H1 (cell line): ENCODE measurements around the gene RTN4RL2. TPM values are rescaled to one million over a fixed set of nuclear protein-coding genes. Genes with fewer than 3 reads are reported as not detected.

Experiments used
- CTCF ChIA-PET: fragments of 300-600 bp; sonication (Branson Sonifier 250); formaldehyde crosslinking; loops from one replicate; lab custom pipeline; 2021; ENCODE audit not compliant: partially characterized antibody; lab: Charles Lee
- POLR2A ChIA-PET: fragments of 300-600 bp; sonication (Branson Sonifier 250); formaldehyde crosslinking; loops from one replicate; lab custom pipeline; 2021; ENCODE audit warnings: inconsistent platforms; ENCODE audit not compliant: partially characterized antibody; lab: Charles Lee
- DNase-seq, 2 experiments: peaks; one replicate each; pipeline versions ENCODE4 v3.0.0 to v3.0.0-alpha.2; 2010 to 2022; ENCODE audit warnings: low spot score in 2 of 2, low read depth in 1 of 2, mixed read lengths in 1 of 2
- FAIRE-seq: peaks from 2 replicates; lab custom pipeline; 2011; peaks lifted over from hg19 to GRCh38; lab: Jason Lieb, UNC
- H2AFZ ChIP-seq: 2 replicates; pipeline ENCODE4 v1.8.1; 2012; ENCODE audit warnings: low read length, inconsistent platforms
- H2AK5ac ChIP-seq: 2 replicates; pipeline ENCODE4 v1.6.1; 2013; ENCODE audit warnings: low read depth, low read length
- H2BK120ac ChIP-seq: replicated peaks from 2 replicates; pipeline ENCODE3; 2013; ENCODE audit warnings: low read depth, low read length, inconsistent platforms
- H2BK12ac ChIP-seq: 2 replicates; pipeline ENCODE4 v1.6.1; 2013; ENCODE audit warnings: low read depth, low read length
- H2BK15ac ChIP-seq: 2 replicates; pipeline ENCODE4 v1.6.1; 2013; ENCODE audit warnings: low read length
- H2BK20ac ChIP-seq: 2 replicates; pipeline ENCODE4 v1.6.1; 2013; ENCODE audit warnings: low read length
- H2BK5ac ChIP-seq: 2 replicates; pipeline ENCODE4 v1.6.1; 2013; ENCODE audit warnings: low read depth, low read length
- H3K14ac ChIP-seq: 2 replicates; pipeline ENCODE4 v1.6.1; 2013; ENCODE audit warnings: inconsistent platforms; ENCODE audit not compliant: insufficient read length
- H3K18ac ChIP-seq: 2 replicates; pipeline ENCODE4 v1.6.1; 2013; ENCODE audit warnings: low read length; ENCODE audit errors: extremely low read depth
- H3K23ac ChIP-seq: 2 replicates; pipeline ENCODE4 v1.6.1; 2013; ENCODE audit warnings: inconsistent platforms; ENCODE audit not compliant: insufficient read length
- H3K23me2 ChIP-seq: 2 replicates; pipeline ENCODE4 v1.6.1; 2013; ENCODE audit warnings: low read depth, low read length
- H3K27ac ChIP-seq: 2 replicates; pipeline ENCODE4 v1.6.1; 2011; ENCODE audit warnings: low read depth, low read length, inconsistent platforms
- H3K27me3 ChIP-seq, 4 experiments: replicated peaks in 1 of 4; 1 replicate in 1 of 4; 2 replicates in 3 of 4; pipeline versions ENCODE4 v1.6.1 to v1.8.1; 2011 to 2013; ENCODE audit warnings: low read length in 3 of 4, mild to moderate bottlenecking in 3 of 4, inconsistent platforms in 2 of 4, mixed read lengths in 2 of 4, moderate library complexity in 1 of 4; ENCODE audit not compliant: control insufficient read depth in 3 of 4, insufficient read depth in 3 of 4; ENCODE audit errors: extremely low read depth in 1 of 4
- H3K36me3 ChIP-seq, 4 experiments: 2 replicates each; pipeline versions ENCODE4 v1.6.1 to v1.8.1; 2011 to 2013; ENCODE audit warnings: mild to moderate bottlenecking in 4 of 4, low read length in 3 of 4, moderate library complexity in 2 of 4, control low read depth in 1 of 4, inconsistent platforms in 1 of 4; ENCODE audit not compliant: insufficient read depth in 4 of 4, control insufficient read depth in 2 of 4
- H3K4ac ChIP-seq: replicated peaks from 2 replicates; pipeline ENCODE3; 2013; ENCODE audit warnings: low read length, low read depth, mixed read lengths, inconsistent platforms; ENCODE audit not compliant: insufficient read length
- H3K4me1 ChIP-seq, 4 experiments: replicated peaks in 1 of 4; 1 replicate in 1 of 4; 2 replicates in 3 of 4; pipeline versions ENCODE4 v1.6.1 to v1.8.1; 2011 to 2013; ENCODE audit warnings: low read length in 3 of 4, inconsistent platforms in 2 of 4, mixed read lengths in 1 of 4; ENCODE audit not compliant: insufficient read depth in 4 of 4, control insufficient read depth in 3 of 4
- H3K4me2 ChIP-seq, 2 experiments: 2 replicates each; pipeline versions ENCODE4 v1.6.1 to v1.8.1; 2011 to 2013; ENCODE audit warnings: low read depth in 2 of 2, low read length in 2 of 2, control low read depth in 1 of 2, inconsistent platforms in 1 of 2, mild to moderate bottlenecking in 1 of 2; ENCODE audit not compliant: insufficient read depth in 1 of 2
- H3K4me3 ChIP-seq, 4 experiments: fragments of 200-600, 300-600 bp in 1 of 4; sonication (generic), shearing (Covaris generic), sonication (Bioruptor Twin) in 1 of 4; 2 replicates each; pipeline versions ENCODE4 v1.5.1 to v1.8.1; 2011 to 2016; ENCODE audit warnings: low read length in 4 of 4, low read depth in 3 of 4, control low read depth in 2 of 4, inconsistent platforms in 2 of 4, mild to moderate bottlenecking in 2 of 4, mixed read lengths in 1 of 4, moderate library complexity in 1 of 4; ENCODE audit not compliant: insufficient read depth in 2 of 4; ENCODE audit errors: extremely low read depth in 1 of 4
- H3K56ac ChIP-seq: replicated peaks from 2 replicates; pipeline ENCODE3; 2013; ENCODE audit warnings: low read depth, mild to moderate bottlenecking, mixed read lengths, low read length, inconsistent platforms; ENCODE audit not compliant: insufficient read length
- H3K79me1 ChIP-seq: 2 replicates; pipeline ENCODE4 v1.6.1; 2013; ENCODE audit warnings: low read depth, low read length, control low read depth
- H3K79me2 ChIP-seq, 2 experiments: 2 replicates each; pipeline versions ENCODE4 v1.6.1 to v1.8.1; 2012 to 2013; ENCODE audit warnings: low read length in 2 of 2, mild to moderate bottlenecking in 2 of 2, inconsistent platforms in 1 of 2; ENCODE audit not compliant: insufficient read depth in 2 of 2, control insufficient read depth in 1 of 2
- H3K9ac ChIP-seq, 4 experiments: replicated peaks in 1 of 4; 1 replicate in 1 of 4; 2 replicates in 3 of 4; pipeline versions ENCODE4 v1.6.1 to v1.8.1; 2011 to 2013; ENCODE audit warnings: low read depth in 3 of 4, low read length in 3 of 4, control low read depth in 2 of 4, mild to moderate bottlenecking in 2 of 4, moderate library complexity in 2 of 4, inconsistent platforms in 1 of 4; ENCODE audit errors: extremely low read depth in 1 of 4
- H3K9me3 ChIP-seq, 2 experiments: 2 replicates each; pipeline versions ENCODE4 v1.6.1 to v1.8.1; 2012 to 2013; ENCODE audit warnings: mild to moderate bottlenecking in 2 of 2, moderate library complexity in 2 of 2, control low read depth in 1 of 2, inconsistent platforms in 1 of 2, low read depth in 1 of 2, low read length in 1 of 2, mixed read lengths in 1 of 2; ENCODE audit not compliant: insufficient read depth in 2 of 2
- H4K20me1 ChIP-seq, 2 experiments: replicated peaks in 1 of 2; 2 replicates each; pipeline versions ENCODE3 to v1.8.1; 2011 to 2013; ENCODE audit warnings: inconsistent platforms in 2 of 2, low read length in 2 of 2, mild to moderate bottlenecking in 1 of 2; ENCODE audit not compliant: insufficient read depth in 2 of 2, control insufficient read depth in 1 of 2
- H4K5ac ChIP-seq: 2 replicates; pipeline ENCODE4 v1.6.1; 2013; ENCODE audit warnings: low read length, low read depth, mixed read lengths, inconsistent platforms; ENCODE audit not compliant: insufficient read length
- H4K8ac ChIP-seq: 2 replicates; pipeline ENCODE4 v1.8.0; 2013; ENCODE audit warnings: mild to moderate bottlenecking, moderate library complexity, low read length, inconsistent platforms; ENCODE audit not compliant: insufficient read depth; ENCODE audit errors: extremely low read depth
- H4K91ac ChIP-seq: replicated peaks from 2 replicates; pipeline ENCODE3; 2013; ENCODE audit warnings: low read length, mixed read lengths, inconsistent platforms; ENCODE audit not compliant: insufficient read length
- CBX8 ChIP-seq: fragments of 300-800, 300-1000 bp; sonication (generic); IDR thresholded peaks from 2 replicates; pipeline ENCODE4 v1.7.1; 2016; ENCODE audit warnings: low read depth, low read length, borderline replicate concordance
- CEBPB ChIP-seq: IDR thresholded peaks from 2 replicates; pipeline ENCODE4 v1.6.1; 2012; ENCODE audit warnings: low read depth, low read length
- CHD2 ChIP-seq: IDR thresholded peaks from 2 replicates; pipeline ENCODE4 v1.6.1; 2012; ENCODE audit warnings: low read length, improper control_type of control experiment
- E2F6 ChIP-seq: IDR thresholded peaks from 2 replicates; pipeline ENCODE4 v1.6.1; 2012; ENCODE audit warnings: inconsistent platforms
- EZH2 ChIP-seq: fragments of 200-600 bp; sonication (generic); IDR thresholded peaks from 2 replicates; pipeline ENCODE4 v1.7.1; 2012; ENCODE audit warnings: low read depth, mild to moderate bottlenecking, moderate library complexity, low read length, inconsistent platforms; ENCODE audit not compliant: severe bottlenecking
- HDAC2 ChIP-seq, 2 experiments: fragments of 300-600 bp in 1 of 2; sonication (generic) in 1 of 2; IDR thresholded peaks; 2 replicates each; pipeline ENCODE4 v1.6.1; 2011 to 2012; ENCODE audit warnings: low read depth in 2 of 2, low read length in 2 of 2, mild to moderate bottlenecking in 2 of 2, moderate library complexity in 2 of 2, borderline replicate concordance in 1 of 2, inconsistent platforms in 1 of 2
- JUN ChIP-seq: IDR thresholded peaks from 2 replicates; pipeline ENCODE4 v1.6.1; 2011; ENCODE audit warnings: low read depth, mild to moderate bottlenecking, improper control_type of control experiment, low read length
- PHF8 ChIP-seq: fragments of 200-600 bp; sonication (generic); conservative IDR thresholded peaks from 2 replicates; pipeline ENCODE4 v1.7.1; 2012; ENCODE audit warnings: low read depth, mild to moderate bottlenecking, inconsistent platforms, low read length, moderate library complexity
- POLR2A ChIP-seq, 2 experiments: IDR thresholded peaks; 1 replicate in 1 of 2; 2 replicates in 1 of 2; pipeline ENCODE4 v1.6.1; 2011; ENCODE audit warnings: low read depth in 2 of 2, low read length in 2 of 2, mild to moderate bottlenecking in 2 of 2; ENCODE audit errors: control extremely low read depth in 1 of 2
- SP2 ChIP-seq: IDR thresholded peaks from 2 replicates; pipeline ENCODE4 v1.6.1; 2012; ENCODE audit warnings: mild to moderate bottlenecking, low read length, inconsistent platforms
- SP4 ChIP-seq: IDR thresholded peaks from 2 replicates; pipeline ENCODE4 v1.6.1; 2012; ENCODE audit warnings: low read length, inconsistent platforms
- WGBS, 2 experiments: shearing (Covaris generic) in 1 of 2; methylation state at CpG; one replicate each; pipeline versions ENCODE4 v1.1.6 to v1.1.7; 2013 to 2015; ENCODE audit warnings: low lambda C conversion rate in 2 of 2, mixed read lengths in 2 of 2, inconsistent platforms in 1 of 2, low coverage in 1 of 2, missing lambda C conversion rate in 1 of 2; ENCODE audit not compliant: insufficient replicate concordance in 2 of 2, insufficient coverage in 1 of 2, insufficient read length in 1 of 2; ENCODE audit errors: extremely low coverage in 1 of 2, missing lambda C conversion rate in 1 of 2; 5-methylcytosine and 5-hydroxymethylcytosine counted together
- polyA plus RNA-seq, 7 experiments: library from polyadenylated mRNA; depleted of rRNA in 3 of 7; stranded (reverse) in 5 of 7; unstranded in 2 of 7; fragments of >200 nt in 5 of 7; fragments of 200-250 nt in 2 of 7; gene quantifications; 1 replicate in 5 of 7; 2 replicates in 1 of 7; 4 replicates in 1 of 7; pipeline versions ENCODE4 v1.2.1 to v1.2.3, GENCODE V29; 2011 to 2013; ENCODE audit warnings: missing spikeins in 2 of 7, mixed read lengths in 2 of 7
- total RNA-seq: library from RNA; stranded (reverse); fragmentation: NEBNext Ultra II Directional; extraction: Animal tissue kit (Norgen Biotek cat#: 25700); gene quantifications from 2 replicates; pipeline ENCODE4 v1.2.1, GENCODE V29; 2021

RTN4RL2 gene
- total and polyA plus RNA-seq, 2 of the 8 experiments (the other 6 are each of a cell fraction or from before 2014, with no cell fraction given) = 11.4 to 23.7 TPM

GRCh38 chr11:57476757-57477506 lies 16.6 kb downstream of the RTN4RL2 start:
- H3K14ac ChIP-seq = no peak overlapping the region
- 0 out of 8 replicates have a peak, but pooled peaks cover 0 to 2% (median 0%) of the 10 kb centered on the region in 4 experiments for H3K36me3 ChIP-seq
- H3K79me2 ChIP-seq = no peaks in the 10 kb centered on the region
- 0 out of 2 replicates have a peak overlapping the region, but pooled peaks have one; percentile 55 for H2BK12ac ChIP-seq
- no peak overlapping the region for H2BK15ac ChIP-seq
- CTCF ChIA-PET = interaction anchor here (0.6 to 33.7 kb wide), 22 partner anchors 10 to 461 kb away, joined by 3 to 1146 read pairs (median 4); partner anchors contain the start of genes RTN4RL2, SLC43A1, SMTNL1 and TIMM10
- 11% methylated on average over 14 of the region's 27 CpGs; no CpG with 5 or more reads in 1 of the 2 experiments for WGBS, 2 experiments
- no peak overlapping the region for H3K56ac ChIP-seq
- H3K23ac ChIP-seq = no peak overlapping the region
- peak overlapping the region; percentile 88; the same call in 1 of the 2 replicates for H4K8ac ChIP-seq
- no peak overlapping the region; the same call in 1 of the 2 replicates for H3K18ac ChIP-seq
- H3K4me3 ChIP-seq = peak overlapping the region; percentile 19 to 57 (median 35)
- no peak overlapping the region for H4K5ac ChIP-seq
- POLR2A ChIA-PET = interaction anchor here (0.7 to 11.2 kb wide), 11 partner anchors 8 to 167 kb away, joined by 3 to 141 read pairs (median 6); partner anchors contain the start of gene RTN4RL2
- H3K23me2 ChIP-seq = peaks cover 13% of the 10 kb centered on the region; the same call in 1 of the 2 replicates
- H2AFZ ChIP-seq = no peak overlapping the region
- no peak overlapping the region for H2BK120ac ChIP-seq
- no peaks in the 10 kb centered on the region for H3K9me3 ChIP-seq
- H4K91ac ChIP-seq = no peak overlapping the region
- H2AK5ac ChIP-seq = no peak overlapping the region
- H2BK5ac ChIP-seq = no peak overlapping the region
- no peak for FAIRE-seq
- no peak overlapping the region for H2BK20ac ChIP-seq
- peak overlapping the region in 2 of 4 experiments; percentile 50 to 82; a peak in 3 of 7 replicates for H3K9ac ChIP-seq
- no peaks in the 10 kb centered on the region for H3K79me1 ChIP-seq
- peaks cover 1 to 7% of the 10 kb centered on the region in 2 experiments for H4K20me1 ChIP-seq
- peak in 1 of 2 experiments; percentile 68 for DNase-seq
- H3K4me2 ChIP-seq = peak overlapping the region; percentile 52 to 73
- H3K27me3 ChIP-seq = peaks cover 0 to 40% (median 28%) of the 10 kb centered on the region in 4 experiments; a peak in 6 of 7 replicates
- no peak overlapping the region for H3K4ac ChIP-seq
- no peak overlapping the region for H3K27ac ChIP-seq
- H3K4me1 ChIP-seq = peaks cover 6 to 33% (median 17%) of the 10 kb centered on the region in 4 experiments
- TF ChIP-seq EZH2 (peak; percentile 11), POLR2A (IDR thresholded peaks at IDR 0.05; ENCODE audit: control extremely low read depth in 1 of 2, low read depth in 2 of 2, low read length in 2 of 2) (no peak), HDAC2 (IDR thresholded peaks at IDR 0.05; ENCODE audit: borderline replicate concordance in 1 of 2, low read depth in 2 of 2, low read length in 2 of 2) (no peak), SP4 (no peak), E2F6 (no peak), PHF8 (no peak), CEBPB (no peak), CHD2 (no peak), SP2 (0 out of 2 replicates have a peak, but pooled peaks have one; percentile 4), JUN (no peak), CBX8 (no peak)
